GM15510 (cell line): ENCODE measurements around the gene UGT8.

Source experiments
- POLR2A ChIP-seq: IDR thresholded peaks from 3 replicates; pipeline ENCODE4 v1.6.1; 2011; ENCODE audit warnings: borderline replicate concordance; ENCODE audit not compliant: insufficient read length; ENCODE audit errors: extremely low read depth

The UGT8 gene

DNA sequence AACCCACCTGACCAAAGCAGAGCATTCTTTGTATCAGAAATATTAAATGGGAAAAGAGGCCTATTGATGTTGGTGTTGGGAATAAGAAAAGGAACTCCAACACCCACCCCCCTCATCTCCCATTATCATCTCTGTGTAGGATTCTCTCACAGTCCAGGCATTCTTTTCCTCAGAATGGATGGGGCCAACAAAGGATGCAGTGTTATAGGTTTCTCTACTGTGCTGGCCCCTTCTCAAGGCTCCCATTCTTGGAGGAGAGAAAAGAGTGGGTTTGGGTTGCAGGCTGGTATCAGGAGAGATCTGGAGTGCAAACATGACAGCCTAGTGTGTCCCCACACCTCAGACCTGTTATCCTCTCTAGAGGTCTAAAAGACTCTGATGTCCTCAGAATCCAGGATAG is 59.6 kb downstream of the UGT8 start:
- TF ChIP-seq POLR2A = no peak

DNA sequence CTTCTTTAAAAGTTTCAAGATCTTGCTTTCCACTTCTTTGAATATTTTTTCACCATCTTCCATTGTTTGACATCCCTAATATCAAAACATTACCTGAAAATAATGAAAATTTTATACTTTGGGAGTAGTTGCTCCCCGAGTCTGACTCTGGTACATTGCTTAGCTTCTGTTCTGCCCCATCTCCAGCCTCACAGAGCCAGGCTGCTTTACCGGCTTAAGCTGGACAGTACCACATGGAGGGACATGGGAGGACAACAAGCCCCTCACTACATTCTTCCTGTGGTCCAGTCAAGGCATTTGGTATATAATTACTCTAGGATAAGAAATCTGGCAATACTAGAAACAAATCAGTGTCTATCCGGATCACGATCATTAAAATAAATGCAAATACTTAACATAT is 60.2 kb downstream of the UGT8 start:
- TF ChIP-seq POLR2A = no peak

DNA sequence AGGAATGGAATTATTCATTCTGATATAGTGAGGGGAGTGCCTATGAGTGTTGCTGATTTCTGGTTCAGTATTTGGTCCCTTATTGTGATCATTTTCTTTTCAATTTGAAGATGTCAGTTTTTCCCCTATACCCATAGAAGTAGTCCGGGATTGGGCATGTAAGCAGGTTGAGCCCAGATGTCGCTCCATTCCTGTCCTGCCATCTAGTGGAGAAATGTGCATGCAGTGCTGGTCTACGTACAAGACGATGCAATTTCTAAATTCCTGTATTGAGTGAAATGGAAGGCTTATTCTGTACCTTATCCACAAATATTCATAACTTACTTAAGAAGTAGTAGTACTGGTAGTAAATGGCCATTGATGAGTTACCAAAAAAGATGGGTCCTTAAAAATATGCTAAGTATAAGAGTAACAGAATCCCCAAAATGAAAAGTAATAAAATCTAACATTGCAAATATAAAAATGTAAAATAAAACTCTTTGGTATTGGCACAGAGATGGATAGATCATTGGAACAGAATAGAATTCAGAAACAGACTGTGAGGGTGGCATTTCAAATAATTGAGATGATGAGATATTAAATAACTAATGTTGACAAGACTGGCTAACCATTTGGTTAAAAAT is 60.9 kb downstream of the UGT8 start:
- no peak for TF ChIP-seq POLR2A

DNA sequence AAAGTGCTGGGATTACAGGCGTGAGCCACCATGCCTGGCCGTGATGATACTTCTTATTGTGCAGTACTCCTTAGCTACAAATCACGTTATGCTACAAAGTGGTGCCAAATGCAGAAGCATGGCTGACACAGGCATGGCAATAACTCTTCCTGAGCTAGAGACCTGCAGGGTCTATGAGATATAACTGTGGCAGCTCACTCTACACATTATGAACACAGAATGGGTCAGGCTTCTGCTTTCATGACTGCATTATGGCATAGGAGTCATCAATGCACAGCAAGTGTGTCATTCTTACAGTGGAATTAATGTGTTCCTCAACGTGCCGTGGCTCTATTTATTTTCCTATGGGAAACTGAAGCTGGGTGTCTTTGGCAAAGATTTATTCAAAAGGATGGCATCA is 64.5 kb downstream of the UGT8 start:
- no peak for TF ChIP-seq POLR2A

DNA sequence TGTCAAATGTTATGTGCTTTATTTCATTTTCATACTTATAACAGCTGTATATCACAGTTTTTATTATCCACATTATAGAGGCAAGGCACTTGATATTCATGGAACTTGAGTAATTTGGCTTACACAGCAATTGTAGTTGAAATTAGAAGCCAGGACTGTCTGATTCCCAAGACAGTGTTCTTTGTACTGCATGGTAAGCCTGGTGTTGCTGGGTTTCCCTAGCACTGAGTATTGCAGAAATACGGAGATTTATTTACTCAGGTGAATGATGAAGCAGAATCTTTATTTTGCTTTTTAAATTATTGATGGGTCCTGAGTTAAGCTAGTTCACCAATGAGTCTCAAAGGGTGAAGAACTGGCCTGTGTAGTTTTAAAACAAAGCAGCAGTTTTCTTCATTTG is 70.0 kb downstream of the UGT8 start:
- TF ChIP-seq POLR2A = no peak

DNA sequence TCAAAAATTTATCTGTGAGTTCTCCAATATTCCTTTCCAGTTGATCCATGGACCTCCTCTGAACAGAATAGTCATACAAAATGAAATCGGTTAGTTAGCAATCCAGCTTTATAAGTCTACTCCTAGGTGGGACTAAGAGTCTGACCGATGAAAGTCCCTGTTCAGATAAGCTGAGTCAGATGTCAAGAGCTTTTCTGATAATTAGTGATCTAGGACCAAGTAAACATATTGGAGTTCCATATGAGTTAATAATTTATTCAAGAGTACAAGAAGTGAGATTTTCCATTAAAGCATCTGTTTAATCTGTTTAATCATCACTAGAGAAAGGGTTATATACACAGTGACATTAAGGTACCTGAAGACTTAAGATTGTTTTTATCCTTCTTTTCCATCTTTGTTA is 74.7 kb downstream of the UGT8 start:
- no peak for TF ChIP-seq POLR2A

DNA sequence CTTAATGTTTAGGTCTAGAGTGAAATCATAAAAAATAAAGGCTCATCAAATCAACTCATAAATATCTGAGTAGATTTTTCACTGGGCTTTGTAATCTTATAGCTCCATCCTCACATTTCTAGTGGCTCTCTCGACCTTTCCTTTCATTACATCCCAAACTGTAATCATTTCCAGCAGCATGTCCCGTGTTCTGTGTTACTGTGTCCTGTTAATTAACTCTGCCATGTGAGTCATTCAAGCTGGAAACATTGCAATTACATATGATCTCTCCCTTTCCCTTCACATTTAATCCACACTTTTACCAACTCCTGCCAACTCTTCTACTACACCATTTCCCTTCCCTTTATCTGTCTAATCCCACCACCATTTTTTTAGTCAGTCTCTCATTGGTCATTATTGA is 75.5 kb downstream of the UGT8 start:
- TF ChIP-seq POLR2A = no peak

DNA sequence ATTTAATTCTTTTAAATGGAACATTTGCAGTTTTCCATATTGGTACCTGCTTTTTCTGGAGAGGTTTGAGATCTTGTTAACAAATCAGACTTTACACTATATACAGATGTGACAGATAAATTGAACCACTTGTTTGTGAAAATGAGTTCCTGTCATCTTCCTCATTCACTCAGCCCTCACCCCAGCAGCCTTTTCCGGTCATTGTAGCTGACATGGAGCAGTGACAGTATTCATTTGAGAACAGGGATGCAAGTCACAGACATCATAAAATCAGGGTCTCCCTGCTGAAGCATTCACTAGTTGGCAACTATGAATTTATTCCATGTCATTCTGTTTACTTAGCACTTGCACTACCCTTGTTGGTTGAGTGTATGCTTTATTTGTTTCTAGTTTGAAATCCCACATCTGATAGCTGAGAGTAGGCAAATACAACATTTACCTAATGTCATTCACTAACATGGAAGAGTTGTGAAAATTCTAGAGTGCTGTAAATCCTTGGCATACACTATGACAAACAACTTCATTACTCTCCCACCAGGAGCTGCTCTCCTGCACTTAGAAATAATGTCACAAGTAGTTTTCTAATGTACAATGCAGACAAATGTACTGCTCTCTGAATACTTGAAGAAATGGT is 78.9 kb downstream of the UGT8 start:
- TF ChIP-seq POLR2A = no peak

DNA sequence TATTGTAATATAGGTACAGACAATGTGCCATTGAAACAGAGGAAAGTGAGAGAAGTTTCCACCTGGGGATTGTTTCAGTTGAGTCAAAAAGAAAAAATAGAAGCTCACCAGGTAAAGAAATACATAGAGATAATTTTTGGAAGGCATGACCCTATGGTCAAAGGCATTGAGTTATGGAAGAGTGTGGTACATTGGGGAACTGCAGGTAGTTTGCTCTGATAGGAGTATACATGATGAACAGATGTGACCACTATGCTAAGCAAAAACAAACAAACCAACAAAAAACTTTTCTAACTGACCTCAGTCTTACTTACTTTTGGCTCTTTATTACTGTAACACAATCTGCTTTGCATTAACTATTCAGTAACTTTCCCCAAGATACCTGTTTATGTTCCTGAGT is 85.9 kb downstream of the UGT8 start:
- TF ChIP-seq POLR2A = no peak

DNA sequence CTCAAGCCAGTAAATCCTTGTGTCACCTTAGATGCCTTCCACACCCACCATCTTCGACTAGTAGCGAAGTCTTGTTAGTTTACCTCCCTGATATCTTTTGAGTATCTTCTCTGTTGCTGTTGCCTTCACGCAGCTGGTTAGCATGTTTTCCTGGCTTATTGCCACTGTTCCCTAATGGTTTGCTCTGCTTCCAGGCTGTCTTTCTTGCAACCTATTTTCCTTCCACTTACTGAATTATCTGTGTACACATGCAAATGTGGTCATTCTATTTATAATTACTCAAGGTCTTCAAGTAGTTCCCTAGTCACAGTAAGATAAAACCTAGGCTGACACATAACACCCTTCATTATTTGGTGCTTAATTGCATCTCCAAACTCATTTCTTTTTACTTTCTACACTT is 89.5 kb downstream of the UGT8 start:
- TF ChIP-seq POLR2A = no peak

DNA sequence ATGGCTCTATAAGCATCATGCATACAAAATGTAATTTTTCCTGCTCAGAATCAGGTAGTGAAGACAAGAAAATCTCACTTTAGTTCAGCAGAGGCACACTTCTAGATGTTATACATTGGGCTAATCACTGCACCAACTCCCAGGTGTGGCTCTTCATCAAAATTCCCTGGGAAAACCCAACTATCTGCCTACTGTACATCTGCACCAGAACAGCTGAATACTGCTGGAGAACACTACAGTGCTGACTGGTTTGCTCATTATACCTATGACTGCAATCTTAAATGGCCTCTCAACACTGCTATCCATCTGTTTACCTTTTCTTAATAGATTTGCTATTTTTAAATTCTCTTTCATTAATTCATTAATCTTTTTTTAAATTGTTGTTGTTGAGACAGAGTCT is 92.0 kb downstream of the UGT8 start:
- TF ChIP-seq POLR2A = no peak

DNA sequence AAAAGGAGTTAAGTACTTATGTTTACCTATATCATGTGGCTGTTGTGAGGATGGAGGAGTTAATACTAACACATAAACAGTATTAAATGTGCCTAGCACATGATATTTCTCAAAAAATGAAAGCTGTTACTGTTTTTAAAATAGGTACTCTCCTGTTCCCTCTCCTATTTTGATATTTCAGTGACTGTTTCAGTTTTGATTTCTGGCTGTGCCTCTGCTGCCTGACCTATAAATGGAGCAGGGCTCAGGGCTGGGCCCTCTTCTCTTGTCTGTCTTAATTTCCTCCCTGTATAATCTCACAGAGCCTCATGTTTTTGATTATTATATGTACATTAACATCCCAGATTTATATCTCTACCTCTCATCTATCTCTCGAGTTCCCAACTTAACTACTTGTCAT is 93.3 kb downstream of the UGT8 start:
- no peak for TF ChIP-seq POLR2A

DNA sequence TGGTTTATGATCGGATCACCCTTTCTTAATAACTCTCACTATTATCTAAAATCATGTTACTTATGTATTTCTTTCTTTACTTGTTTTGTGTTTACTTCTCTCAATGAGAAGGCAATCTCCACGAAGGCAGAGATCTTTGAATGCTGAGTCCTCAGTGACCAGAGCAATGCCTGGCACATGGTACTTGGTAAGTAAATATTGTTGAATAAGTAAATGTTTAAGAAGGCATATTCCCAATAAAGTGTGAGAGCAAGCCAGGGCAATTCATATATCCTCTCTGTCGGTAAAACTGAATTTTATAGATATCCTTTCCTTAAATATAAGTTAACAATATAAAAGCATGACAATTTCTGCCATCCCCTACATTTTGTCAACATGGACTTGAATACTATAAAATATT is 94.4 kb downstream of the UGT8 start:
- TF ChIP-seq POLR2A = no peak

DNA sequence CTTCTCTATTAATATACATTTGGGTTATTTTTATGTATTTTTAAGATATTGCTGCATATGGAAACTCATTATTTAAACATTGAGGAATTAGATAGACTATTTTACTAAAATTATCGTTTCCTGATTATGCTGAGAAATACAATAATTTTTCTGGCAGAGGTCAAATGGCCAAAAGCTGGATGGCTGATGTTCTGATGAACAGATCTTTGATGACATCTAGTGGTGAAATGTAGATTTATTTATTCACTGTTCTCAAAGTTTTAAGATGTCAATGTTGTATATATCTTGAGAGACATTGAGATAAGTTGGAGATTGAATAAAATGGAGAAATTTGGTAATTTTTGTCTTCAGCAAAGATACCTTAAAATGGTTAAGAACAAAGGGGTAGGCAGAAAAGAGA is 96.2 kb downstream of the UGT8 start:
- no peak for TF ChIP-seq POLR2A

DNA sequence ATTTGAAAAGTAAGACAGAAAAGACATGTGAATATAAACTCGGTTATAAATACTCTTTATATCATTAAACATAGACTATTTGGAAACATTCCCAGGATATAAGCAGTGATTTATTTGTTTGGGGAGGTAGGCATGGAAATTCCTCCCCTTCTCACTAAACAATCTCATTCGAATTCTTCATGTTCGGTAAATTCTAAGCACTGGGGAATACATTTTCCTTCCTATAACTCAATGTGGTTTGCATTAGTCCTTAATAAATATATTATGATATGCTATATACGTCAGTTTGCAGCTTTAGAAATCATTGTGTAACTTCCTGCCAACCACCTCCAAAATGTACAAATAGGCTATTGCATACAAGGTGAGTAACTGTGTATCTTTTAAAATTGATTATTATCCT is 99.6 kb downstream of the UGT8 start:
- TF ChIP-seq POLR2A = no peak

DNA sequence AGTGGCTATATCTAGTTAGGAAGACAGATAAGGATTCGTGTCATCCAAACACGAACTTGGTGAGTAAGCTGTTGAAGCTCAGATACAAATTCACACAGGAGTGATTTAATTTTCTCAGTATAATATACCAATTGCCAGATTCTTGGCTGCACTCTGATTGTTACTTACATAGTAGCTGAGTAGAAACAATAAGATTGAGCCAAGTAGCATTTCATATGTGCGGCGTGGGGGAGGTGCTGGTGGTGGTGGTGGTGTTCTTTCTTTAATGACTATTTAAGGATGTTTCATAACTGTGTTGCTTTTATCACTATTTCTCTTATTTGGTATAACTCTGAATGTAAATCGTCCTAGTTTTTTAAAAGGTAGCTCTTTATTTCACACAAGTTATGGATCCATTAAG is 102.9 kb downstream of the UGT8 start:
- no peak for TF ChIP-seq POLR2A

DNA sequence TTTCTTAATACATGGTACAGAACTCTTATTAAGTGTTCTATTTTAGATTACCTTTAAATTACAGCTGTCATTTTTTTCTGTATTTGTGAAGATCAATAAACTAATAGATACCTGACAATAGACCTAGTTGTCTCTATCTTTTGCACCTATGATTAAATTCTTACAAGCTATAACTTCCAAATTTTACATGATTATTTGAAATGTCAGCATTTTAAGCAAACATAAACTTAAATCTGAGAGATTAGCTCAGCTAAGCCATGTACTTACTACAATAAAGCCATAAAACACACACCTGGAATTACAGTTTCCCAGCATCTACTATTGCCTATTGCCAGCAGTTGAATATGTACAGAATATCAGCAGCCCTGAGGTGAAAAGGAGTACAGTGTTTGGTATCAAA is 118.8 kb downstream of the UGT8 start:
- no peak for TF ChIP-seq POLR2A

DNA sequence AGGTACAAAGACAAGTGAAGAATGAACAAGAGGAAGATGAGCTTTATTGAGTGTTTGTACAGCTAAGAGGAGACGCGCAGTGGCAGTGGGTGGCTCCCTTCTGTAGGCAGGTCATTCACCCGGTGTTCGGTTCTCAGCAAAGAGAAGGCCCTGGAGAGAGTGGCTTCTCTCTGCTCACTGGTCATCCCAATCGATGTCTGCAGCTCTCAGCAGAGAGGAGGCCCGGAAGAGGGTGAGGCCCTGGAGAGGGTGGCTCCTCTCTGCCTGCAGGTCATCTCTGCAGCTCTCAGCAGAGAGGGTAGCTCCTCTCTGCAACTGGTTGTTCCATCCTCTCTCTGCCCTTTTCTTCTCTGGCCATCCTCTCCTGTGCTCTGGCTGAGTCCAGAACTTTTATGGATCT is 126.5 kb downstream of the UGT8 start:
- TF ChIP-seq POLR2A = no peak

DNA sequence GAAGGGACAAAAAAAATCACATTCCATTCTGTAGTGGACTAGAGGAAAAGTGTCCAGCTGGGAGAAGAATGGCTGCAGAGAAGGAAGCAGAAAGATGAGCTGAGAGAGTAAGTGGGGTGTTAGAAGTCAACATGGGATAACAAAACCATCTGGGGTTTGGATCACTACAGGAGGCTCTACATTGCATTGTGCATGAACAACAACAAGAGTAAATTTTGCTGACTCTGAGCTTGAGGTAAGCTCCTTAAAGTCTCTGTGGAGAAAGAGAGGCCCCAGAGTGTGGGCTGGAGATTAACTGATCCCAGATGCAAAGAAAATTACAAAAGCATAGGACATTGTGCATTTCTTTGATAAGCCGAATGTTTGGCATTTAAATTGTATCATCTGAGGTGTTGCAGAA is 128.9 kb downstream of the UGT8 start:
- TF ChIP-seq POLR2A = no peak
